HG02973 (cell line): ENCODE measurements around the gene DIP2A.

Source experiments
- ATAC-seq: cut with Tn5 transposase; IDR thresholded peaks from one replicate; pipeline ENCODE4 v1.9.1; 2021; ENCODE audit warnings: moderate library complexity; ENCODE audit not compliant: unreplicated experiment

Gene DIP2A

GRCh38 chr21:46477765-46478164 is 19.1 kb downstream of the DIP2A start:
- no peak for ATAC-seq

DNA sequence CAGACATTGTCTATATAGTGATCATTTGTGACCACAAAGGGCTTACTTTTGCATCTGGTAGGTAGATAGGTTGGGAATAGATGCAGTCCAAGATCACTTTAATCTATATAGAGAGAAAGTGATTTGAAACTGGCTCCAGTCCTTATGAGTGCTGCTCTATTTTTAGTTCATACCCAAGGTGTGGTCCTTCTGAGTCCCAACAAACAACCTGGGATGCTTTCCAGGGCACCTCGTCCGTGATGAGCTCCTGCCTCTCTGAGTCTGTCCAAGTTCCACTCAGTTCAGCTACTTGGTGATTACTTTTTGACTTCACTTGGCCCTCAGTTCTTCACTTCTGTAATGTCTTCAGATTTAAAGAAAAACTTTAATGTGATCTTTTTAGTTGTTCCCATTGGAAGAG is 20.2 kb downstream of the DIP2A start:
- ATAC-seq, result no peak

GRCh38 chr21:46480466-46480865 is 21.8 kb downstream of the DIP2A start:
- no peak for ATAC-seq

DNA sequence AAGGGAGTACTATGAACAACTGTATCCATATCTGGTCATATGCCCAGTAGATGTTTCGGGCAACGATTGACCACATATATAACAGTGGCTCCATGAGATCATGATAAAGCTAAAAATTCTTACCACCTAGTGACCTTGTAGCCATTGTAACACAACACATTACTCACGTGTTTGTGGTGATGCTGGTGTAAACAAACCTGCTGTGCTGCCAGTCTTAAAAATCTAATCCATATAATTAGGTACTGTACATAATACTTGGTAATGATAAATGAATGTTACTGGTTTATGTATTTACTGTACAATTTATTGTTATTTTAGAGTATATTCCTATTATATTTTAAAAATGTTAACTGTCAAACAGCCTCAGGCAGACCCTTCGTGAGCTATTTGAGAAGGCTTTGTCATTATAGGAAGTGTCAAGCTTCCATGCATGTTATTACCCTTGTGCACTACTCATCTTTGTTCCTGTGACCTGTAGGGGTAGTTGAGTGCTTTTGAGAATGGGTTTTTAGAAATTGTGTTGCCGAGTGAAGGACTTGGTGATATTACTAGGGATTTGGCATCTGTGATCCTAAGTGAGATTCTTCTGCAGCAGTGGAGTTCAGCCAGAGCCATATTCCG is 23.6 kb downstream of the DIP2A start:
- ATAC-seq, result no peak

- ATAC-seq, result no peak
These were observed 24.1 kb downstream of the DIP2A start for GRCh38 chr21:46482846-46483231.

GRCh38 chr21:46483300-46484295 is 24.9 kb downstream of the DIP2A start:
- ATAC-seq, result no peak

DNA sequence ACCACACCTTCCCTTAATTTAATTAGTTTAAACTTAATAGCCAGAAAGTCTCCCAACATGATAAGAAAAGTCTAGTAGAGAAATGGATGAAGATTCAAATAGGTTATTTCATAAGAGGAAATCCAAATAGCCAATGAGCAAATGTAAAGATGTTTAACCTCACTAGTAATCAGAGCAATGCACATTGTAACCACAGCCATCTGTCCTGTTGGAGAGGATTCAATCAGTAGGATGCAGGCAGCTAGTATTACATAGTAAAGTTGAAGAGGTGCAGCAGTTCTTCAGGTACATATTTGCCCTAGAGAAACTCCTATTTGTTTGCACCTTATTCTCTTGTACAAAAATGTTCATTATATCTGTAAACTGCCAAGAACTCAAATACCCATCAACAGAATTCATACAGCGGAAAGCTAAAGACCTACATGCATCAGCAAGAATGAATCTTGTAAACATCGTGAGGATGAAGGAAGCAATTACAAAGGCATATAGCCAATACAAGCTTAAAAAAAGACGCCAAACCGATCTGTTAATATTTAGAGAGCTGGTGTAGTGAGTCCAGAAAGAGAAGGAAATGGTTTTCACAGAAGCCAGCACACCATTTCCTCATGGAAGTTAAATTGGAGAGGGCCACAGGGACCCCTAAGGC is 27.9 kb downstream of the DIP2A start:
- ATAC-seq, result no peak

DNA sequence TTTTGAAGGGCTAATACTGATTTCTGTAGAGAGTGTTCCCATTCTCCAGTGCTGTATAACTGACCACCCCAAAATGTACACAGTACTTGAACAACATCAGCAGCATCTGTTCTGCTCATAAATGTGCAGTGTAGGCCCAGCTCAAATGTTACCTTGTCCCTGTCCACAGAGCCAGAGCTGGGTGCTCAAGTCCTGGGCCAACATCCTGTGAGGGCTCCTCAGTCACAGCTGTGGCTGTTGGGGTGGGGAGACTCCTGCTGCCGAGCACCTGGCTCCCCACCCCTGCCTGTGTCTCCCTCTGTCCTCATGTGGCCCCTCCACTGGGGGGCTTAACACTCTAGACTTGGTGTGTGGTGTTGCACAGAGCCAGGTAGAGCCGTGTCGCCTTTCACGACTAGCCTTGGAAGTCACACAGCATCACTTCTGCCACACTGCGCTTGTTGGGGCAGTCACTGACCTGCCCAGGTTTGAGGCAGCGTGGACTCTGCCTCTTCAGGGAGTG is 30.5 kb downstream of the DIP2A start:
- no peak for ATAC-seq

DNA sequence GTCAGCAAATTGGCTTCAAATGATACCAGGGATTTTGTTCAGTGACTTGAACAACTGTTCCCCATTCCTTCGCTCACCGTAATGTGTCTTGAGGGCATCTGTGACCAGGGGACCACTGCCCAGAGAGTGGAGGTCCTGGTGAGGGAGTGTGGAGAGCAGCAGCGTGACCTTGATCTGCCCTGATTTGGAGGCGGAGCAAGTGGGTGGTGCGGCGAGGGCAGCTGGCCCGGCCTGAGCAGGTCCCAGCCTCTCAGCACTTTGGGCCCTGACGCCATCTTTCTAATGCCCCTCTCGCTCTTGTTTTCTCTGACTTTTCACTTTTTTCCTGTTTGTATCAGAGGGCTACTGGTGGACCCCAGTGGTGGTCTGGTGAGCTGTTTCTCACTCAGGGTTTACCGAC is 31.1 kb downstream of the DIP2A start:
- no peak for ATAC-seq

DNA sequence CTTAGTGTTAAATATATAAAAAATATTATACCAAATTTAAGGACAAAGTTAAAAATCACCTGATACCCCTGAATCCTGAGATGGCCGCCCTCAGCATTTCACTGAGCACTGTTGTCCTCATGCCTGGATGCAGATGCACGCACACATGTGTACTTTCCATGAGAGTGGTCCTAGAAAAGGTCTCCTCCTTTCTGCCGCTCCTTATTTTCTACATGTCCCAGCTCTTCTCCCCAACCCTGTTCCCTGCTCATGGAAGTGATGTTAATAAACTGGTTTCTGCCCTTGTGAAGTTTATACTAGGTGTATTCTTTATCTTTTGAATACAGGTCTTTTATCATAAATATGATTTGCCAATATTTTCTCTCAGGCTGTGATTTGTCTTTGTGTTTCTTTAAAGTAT is 32.9 kb downstream of the DIP2A start:
- ATAC-seq, result no peak

- ATAC-seq, result no peak
These were observed 34.2 kb downstream of the DIP2A start for GRCh38 chr21:46492851-46493250.

GRCh38 chr21:46493828-46494227 is 35.1 kb downstream of the DIP2A start:
- no peak for ATAC-seq

GRCh38 chr21:46498335-46499050 is 39.8 kb downstream of the DIP2A start:
- no peak for ATAC-seq

DNA sequence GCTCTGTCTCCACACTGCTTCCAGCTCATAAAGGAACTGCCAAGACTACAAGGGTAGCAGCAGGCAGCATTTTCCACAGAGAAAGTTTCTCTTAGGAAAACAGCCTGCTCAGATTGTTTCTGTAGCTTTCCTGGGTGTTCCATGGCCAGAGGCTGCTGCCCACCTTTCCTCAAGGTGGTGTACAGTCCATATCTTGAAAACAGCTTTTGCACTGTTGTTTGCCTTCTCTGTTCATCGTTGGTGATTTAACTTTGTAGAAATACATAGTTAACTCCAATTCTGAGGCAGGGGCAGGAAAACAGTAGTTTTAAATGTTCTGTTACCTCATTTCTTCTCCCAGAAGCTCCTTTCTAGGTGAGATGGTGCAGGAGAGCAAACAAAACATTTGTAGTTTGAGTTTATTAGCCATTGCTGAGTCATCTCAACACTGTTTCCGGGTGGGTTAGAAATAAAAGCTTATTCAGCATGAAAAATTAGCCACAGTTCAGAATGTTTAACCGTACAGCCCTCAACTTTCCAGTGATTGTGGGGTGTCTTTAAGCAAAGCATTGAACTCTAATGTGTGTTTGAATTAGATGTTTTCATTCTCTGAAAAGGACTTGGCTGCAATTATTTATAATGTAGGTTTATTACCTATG is 41.7 kb downstream of the DIP2A start:
- ATAC-seq, result no peak

DNA sequence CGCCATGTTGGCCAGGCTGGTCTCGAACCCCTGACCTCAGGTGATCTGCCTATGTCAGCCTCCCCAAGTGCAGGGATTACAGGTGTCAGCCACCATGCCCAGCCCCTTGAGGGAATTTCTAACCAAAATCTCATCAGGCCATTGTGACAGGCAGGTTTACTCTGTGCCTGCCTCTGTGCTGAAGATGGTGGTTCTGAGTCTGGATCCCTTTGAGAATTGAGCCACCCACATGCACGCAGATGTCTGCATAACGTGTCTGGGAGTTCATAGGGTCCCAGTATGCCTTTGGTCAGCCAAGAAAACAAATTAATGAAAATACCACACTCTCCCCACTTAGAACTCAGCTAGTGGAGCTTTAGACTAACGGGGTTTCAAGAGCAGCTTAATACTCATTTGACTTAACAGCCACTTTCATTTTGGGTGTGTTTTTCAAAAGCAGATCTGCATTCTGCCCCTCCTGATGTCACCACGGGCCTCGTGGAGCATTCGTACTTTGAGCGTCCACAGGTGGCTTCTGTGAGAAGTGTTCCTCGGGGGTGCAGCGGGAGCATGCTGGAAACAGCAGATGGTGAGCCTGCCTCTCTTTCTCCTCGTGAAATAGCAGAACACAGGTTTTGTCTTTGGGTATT is 45.3 kb downstream of the DIP2A start:
- ATAC-seq, result peak; percentile 47

DNA sequence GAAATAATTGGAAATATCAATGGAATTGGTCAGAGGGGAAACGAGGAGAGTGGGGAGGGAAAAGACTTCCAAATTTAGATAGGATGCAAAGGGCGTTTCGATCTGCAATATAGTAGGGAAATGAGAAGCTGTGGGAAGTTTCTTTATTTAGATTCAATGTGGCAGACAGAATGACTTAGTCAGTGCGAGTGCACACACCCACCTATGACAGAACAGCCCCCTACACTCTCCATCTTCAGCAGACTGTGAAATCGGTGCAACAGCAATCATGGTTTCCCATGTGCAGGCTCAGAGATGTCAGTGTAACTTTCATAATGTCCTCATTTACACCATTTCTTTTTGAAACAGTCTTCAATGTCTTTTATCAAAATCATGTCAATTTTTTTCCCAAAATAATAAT is 46.0 kb downstream of the DIP2A start:
- ATAC-seq, result no peak

- ATAC-seq, result no peak
These were observed 48.9 kb downstream of the DIP2A start for GRCh38 chr21:46507562-46507961.

DNA sequence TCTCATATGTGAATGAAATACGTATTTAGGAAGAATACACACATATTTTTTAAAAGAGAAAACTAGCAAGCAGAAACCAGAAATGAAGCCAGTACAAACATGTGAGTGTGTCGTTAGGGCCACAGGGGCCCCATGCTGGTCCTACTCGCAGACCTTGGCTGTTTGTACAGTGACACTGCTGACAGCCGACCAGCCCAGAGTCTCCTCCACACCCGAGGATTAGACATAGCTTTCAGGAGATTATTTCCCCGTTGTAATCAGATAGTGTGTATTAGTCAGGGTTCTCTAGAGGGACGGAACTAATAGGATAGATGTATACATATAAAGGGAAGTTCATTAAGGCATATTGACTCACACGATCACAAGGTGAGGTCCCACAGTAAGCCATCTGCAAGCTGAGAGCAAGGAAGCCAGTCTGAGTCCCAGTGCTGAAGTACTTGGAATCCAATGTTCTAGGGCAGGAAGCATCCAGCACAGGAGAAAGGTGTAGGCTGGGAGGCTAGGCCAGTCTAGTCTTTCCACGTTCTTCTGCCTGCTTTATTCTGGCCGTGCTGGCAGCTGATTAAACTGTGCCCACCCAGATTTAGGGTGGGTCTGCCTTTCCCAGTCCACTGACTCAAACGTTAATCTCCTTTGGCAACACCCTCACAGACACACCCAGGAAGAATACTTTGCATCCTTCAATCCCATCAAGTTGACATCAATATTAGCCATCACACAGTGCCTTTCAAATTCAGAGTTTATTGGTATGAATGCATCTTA is 51.2 kb downstream of the DIP2A start:
- no peak for ATAC-seq

DNA sequence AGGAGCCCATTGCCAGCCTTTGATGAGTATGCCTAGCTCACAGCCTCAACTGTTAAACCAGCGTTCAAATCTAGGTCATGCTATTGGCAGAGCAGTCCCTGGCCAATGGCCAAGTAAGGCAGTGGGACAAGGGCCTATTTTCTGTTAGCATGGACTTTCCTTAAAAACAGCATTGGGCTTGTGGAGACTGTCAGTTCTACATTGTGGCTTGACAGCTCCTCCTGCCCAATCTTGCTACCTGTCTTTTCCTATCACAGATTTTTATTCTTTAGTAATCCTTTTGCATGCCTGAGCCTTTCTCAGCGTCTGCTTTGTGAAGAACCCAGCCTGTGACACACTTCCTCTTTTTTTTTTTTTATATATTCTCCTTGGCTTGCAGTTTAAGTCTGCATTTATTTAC is 56.4 kb downstream of the DIP2A start:
- ATAC-seq, result no peak
